ENCODE measurements around the gene CTRL.

CTRL gene

GRCh38 chr16:67933805-67934204, 2.1 kb upstream of the CTRL start (continued):
- TF ChIP-seq TSHZ2 (CRISPR knock-in tag; IDR thresholded peaks at IDR 0.05) = no peak
- TF ChIP-seq PATZ1 (CRISPR knock-in tag; IDR thresholded peaks at IDR 0.05; ENCODE audit: borderline replicate concordance) = no peak
- TF ChIP-seq BACH2 (CRISPR knock-in tag; IDR thresholded peaks at IDR 0.05; ENCODE audit: borderline replicate concordance) = no peak

- no peak for ATAC-seq
- no peak for TF ChIP-seq SNAI2 (CRISPR knock-in tag; IDR thresholded peaks at IDR 0.05)
- TF ChIP-seq PPARA (CRISPR knock-in tag; IDR thresholded peaks at IDR 0.05; ENCODE audit: borderline replicate concordance) = no peak
- no peak for TF ChIP-seq GLIS3 (CRISPR knock-in tag; IDR thresholded peaks at IDR 0.05)
- TF ChIP-seq CREB5 (CRISPR knock-in tag; IDR thresholded peaks at IDR 0.05; ENCODE audit: low read depth) = no peak
- TF ChIP-seq TSHZ2 (CRISPR knock-in tag; IDR thresholded peaks at IDR 0.05) = no peak
- TF ChIP-seq BACH2 (CRISPR knock-in tag; IDR thresholded peaks at IDR 0.05; ENCODE audit: borderline replicate concordance) = no peak
Observed at GRCh38 chr16:67932462-67932840, 789 bp upstream of the CTRL start.

- ATAC-seq = no peak
- TF ChIP-seq CSRNP3 (CRISPR knock-in tag; IDR thresholded peaks at IDR 0.05) = no peak
- no peak for TF ChIP-seq PATZ1 (CRISPR knock-in tag; IDR thresholded peaks at IDR 0.05; ENCODE audit: borderline replicate concordance)
- TF ChIP-seq CREB5 (CRISPR knock-in tag; IDR thresholded peaks at IDR 0.05; ENCODE audit: low read depth) = no peak
- TF ChIP-seq GLIS3 (CRISPR knock-in tag; IDR thresholded peaks at IDR 0.05) = no peak
- TF ChIP-seq ZNF8 (CRISPR knock-in tag; IDR thresholded peaks at IDR 0.05) = no peak
- TF ChIP-seq ESRRG (CRISPR knock-in tag; IDR thresholded peaks at IDR 0.05) = no peak
- TF ChIP-seq OSR1 (CRISPR knock-in tag; IDR thresholded peaks at IDR 0.05) = no peak
- no peak for TF ChIP-seq BACH2 (CRISPR knock-in tag; IDR thresholded peaks at IDR 0.05; ENCODE audit: borderline replicate concordance)
- TF ChIP-seq RARB (CRISPR knock-in tag; IDR thresholded peaks at IDR 0.05) = no peak
- no peak for TF ChIP-seq ZFP3 (CRISPR knock-in tag; IDR thresholded peaks at IDR 0.05)
Observed at GRCh38 chr16:67930678-67931211, 917 bp downstream of the CTRL start.

Data from SK-N-SH treated with all-trans-retinoic acid at 6 μM for 48 hours (cell line).